MM.1S (cell line): ENCODE results near the gene BCL2.

Experiments used
- DNase-seq: peaks from one replicate; pipeline ENCODE4 v3.0.0-alpha.2; 2015
- H2AFZ ChIP-seq: fragments of 300-600 bp; sonication (generic); 2 replicates; pipeline ENCODE4 v1.6.0; 2016; ENCODE audit warnings: antibody characterized with exemption, low read length
- H3F3A ChIP-seq: fragments of 300-600 bp; sonication (generic); 2 replicates; pipeline ENCODE4 v1.6.1; 2016; ENCODE audit warnings: mild to moderate bottlenecking, antibody characterized with exemption, low read length, moderate library complexity, mixed read lengths; ENCODE audit not compliant: insufficient read depth
- H3K27ac ChIP-seq: fragments of 300-600 bp; sonication (generic); 2 replicates; pipeline ENCODE4 v1.5.1; 2016; ENCODE audit warnings: mild to moderate bottlenecking, low read length
- H3K27me3 ChIP-seq: fragments of 300-600 bp; sonication (generic); replicated peaks from 2 replicates; pipeline ENCODE4 v1.6.0; 2016; ENCODE audit warnings: low read length; ENCODE audit not compliant: insufficient read depth
- H3K36me3 ChIP-seq: fragments of 300-600 bp; sonication (generic); replicated peaks from 2 replicates; pipeline ENCODE4 v1.6.1; 2016; ENCODE audit warnings: mild to moderate bottlenecking, low read length, mixed read lengths; ENCODE audit not compliant: insufficient read depth
- H3K4me1 ChIP-seq: fragments of 300-600 bp; sonication (generic); 2 replicates; pipeline ENCODE4 v1.6.1; 2016; ENCODE audit warnings: low read length, mixed read lengths
- H3K4me2 ChIP-seq: fragments of 300-600 bp; sonication (generic); 2 replicates; pipeline ENCODE4 v1.6.0; 2016; ENCODE audit warnings: low read depth, low read length
- H3K4me3 ChIP-seq: fragments of 300-600 bp; sonication (generic); 2 replicates; pipeline ENCODE4 v1.5.1; 2016; ENCODE audit warnings: low read length, mixed read lengths
- H3K79me2 ChIP-seq: fragments of 300-600 bp; sonication (generic); 2 replicates; pipeline ENCODE4 v1.6.1; 2016; ENCODE audit warnings: mixed run types, low read length, mixed read lengths
- H3K9ac ChIP-seq: fragments of 300-600 bp; sonication (generic); 2 replicates; pipeline ENCODE4 v1.6.1; 2016; ENCODE audit warnings: low read length, mixed read lengths
- H3K9me2 ChIP-seq: fragments of 300-600 bp; sonication (generic); replicated peaks from 2 replicates; pipeline ENCODE4 v1.6.1; 2016; ENCODE audit warnings: mild to moderate bottlenecking, low read length, mixed read lengths; ENCODE audit not compliant: insufficient read depth
- H3K9me3 ChIP-seq: fragments of 300-600 bp; sonication (generic); replicated peaks from 2 replicates; pipeline ENCODE4 v1.6.1; 2016; ENCODE audit warnings: mild to moderate bottlenecking, low read length, mixed read lengths; ENCODE audit not compliant: insufficient read depth
- H4K20me1 ChIP-seq: fragments of 300-600 bp; sonication (generic); 2 replicates; pipeline ENCODE4 v1.6.1; 2016; ENCODE audit warnings: mild to moderate bottlenecking, low read length, moderate library complexity, mixed read lengths; ENCODE audit not compliant: insufficient read depth
- EZH2 ChIP-seq: fragments of 300-600 bp; sonication (generic); optimal IDR thresholded peaks from 2 replicates; pipeline ENCODE3; 2017; ENCODE audit warnings: low read depth, mild to moderate bottlenecking, antibody characterized with exemption, low read length, mixed read lengths
- EZH2phosphoT487 ChIP-seq: fragments of 300-600 bp; sonication (generic); IDR thresholded peaks from 2 replicates; pipeline ENCODE4 v1.6.1; 2018; ENCODE audit warnings: antibody characterized with exemption, low read length
- TF ChIP-seq, protein P1 (sequence below): fragments of 300-600 bp; sonication (generic); IDR thresholded peaks from 2 replicates; pipeline ENCODE4 v1.5.1; 2016; ENCODE audit warnings: antibody characterized with exemption, low read length, mixed read lengths

Gene BCL2

DNA sequence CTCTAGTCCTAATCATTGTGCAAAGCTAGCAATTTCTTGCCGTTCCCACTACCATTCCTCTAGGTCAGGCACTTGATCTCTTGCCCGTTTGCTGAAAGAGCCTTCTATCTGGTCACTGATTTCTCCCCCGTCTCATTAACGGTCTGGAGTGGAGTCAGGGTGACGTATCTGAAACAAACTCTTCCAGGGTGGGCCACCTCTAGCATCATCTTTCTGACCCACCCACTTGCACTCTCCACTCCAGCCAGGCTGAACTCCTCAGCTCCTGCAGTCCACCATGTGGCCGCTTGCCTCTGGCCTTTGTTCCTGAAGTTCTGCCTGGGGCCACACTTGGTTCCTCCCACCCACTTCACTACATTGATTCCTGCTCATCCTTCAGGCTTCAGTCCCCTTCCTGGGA, 13.3 kb downstream of the BCL2 start:
- TF ChIP-seq EZH2 (no peak), EZH2phosphoT487 (no peak)
- TF ChIP-seq, protein P1, sequence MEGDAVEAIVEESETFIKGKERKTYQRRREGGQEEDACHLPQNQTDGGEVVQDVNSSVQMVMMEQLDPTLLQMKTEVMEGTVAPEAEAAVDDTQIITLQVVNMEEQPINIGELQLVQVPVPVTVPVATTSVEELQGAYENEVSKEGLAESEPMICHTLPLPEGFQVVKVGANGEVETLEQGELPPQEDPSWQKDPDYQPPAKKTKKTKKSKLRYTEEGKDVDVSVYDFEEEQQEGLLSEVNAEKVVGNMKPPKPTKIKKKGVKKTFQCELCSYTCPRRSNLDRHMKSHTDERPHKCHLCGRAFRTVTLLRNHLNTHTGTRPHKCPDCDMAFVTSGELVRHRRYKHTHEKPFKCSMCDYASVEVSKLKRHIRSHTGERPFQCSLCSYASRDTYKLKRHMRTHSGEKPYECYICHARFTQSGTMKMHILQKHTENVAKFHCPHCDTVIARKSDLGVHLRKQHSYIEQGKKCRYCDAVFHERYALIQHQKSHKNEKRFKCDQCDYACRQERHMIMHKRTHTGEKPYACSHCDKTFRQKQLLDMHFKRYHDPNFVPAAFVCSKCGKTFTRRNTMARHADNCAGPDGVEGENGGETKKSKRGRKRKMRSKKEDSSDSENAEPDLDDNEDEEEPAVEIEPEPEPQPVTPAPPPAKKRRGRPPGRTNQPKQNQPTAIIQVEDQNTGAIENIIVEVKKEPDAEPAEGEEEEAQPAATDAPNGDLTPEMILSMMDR: no peak
- Histone ChIP-seq H3K36me3 (no peaks in the 10 kb centered on the region), H3K79me2 (peaks cover 98% of the 10 kb centered on the region), H3K27me3 (no peaks in the 10 kb centered on the region), H3K9me3 (no peaks in the 10 kb centered on the region), H3K9me2 (no peaks in the 10 kb centered on the region), H3K9ac (no peak overlapping the region), H3K4me1 (no peaks in the 10 kb centered on the region), H3K4me3 (no peak overlapping the region), H3F3A (0 out of 2 replicates have a peak, but pooled peaks cover 4% of the 10 kb centered on the region), H4K20me1 (0 out of 2 replicates have a peak, but pooled peaks cover 6% of the 10 kb centered on the region), H3K4me2 (no peak overlapping the region), H3K27ac (no peak overlapping the region), H2AFZ (no peak overlapping the region)
- DNase-seq: no peak

DNA sequence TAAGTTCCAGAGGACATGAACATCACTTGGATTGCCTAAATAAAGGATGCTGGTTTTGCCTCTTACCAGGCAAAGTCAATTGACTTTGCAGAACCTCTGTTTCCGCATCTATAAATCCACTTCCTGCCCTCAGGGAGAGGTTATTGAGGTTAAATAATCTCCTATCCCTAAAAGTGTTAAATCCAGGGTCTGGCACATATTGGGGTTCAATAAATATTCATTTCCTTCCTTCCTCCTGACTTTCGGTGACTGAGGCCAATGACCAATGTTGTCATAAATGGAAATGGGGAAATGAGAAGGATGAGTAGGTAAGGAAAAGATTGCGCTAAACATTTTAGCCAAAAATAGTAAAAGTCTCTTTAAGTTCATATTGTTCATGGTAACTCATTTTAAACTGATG, 16.0 kb downstream of the BCL2 start:
- Histone ChIP-seq H2AFZ (no peak overlapping the region), H3F3A (peaks cover 6% of the 10 kb centered on the region; the same call in 1 of the 2 replicates), H3K27ac (no peak overlapping the region), H3K27me3 (no peaks in the 10 kb centered on the region), H3K9ac (no peak overlapping the region), H4K20me1 (0 out of 2 replicates have a peak, but pooled peaks cover 6% of the 10 kb centered on the region), H3K4me1 (no peaks in the 10 kb centered on the region), H3K4me3 (no peak overlapping the region), H3K9me2 (no peaks in the 10 kb centered on the region), H3K9me3 (no peaks in the 10 kb centered on the region), H3K79me2 (peaks cover 100% of the 10 kb centered on the region), H3K36me3 (peaks cover 3% of the 10 kb centered on the region; the same call in 1 of the 2 replicates), H3K4me2 (no peak overlapping the region)
- no peak for DNase-seq
- TF ChIP-seq EZH2 (no peak), EZH2phosphoT487 (no peak)
- TF ChIP-seq, protein P1: no peak

DNA sequence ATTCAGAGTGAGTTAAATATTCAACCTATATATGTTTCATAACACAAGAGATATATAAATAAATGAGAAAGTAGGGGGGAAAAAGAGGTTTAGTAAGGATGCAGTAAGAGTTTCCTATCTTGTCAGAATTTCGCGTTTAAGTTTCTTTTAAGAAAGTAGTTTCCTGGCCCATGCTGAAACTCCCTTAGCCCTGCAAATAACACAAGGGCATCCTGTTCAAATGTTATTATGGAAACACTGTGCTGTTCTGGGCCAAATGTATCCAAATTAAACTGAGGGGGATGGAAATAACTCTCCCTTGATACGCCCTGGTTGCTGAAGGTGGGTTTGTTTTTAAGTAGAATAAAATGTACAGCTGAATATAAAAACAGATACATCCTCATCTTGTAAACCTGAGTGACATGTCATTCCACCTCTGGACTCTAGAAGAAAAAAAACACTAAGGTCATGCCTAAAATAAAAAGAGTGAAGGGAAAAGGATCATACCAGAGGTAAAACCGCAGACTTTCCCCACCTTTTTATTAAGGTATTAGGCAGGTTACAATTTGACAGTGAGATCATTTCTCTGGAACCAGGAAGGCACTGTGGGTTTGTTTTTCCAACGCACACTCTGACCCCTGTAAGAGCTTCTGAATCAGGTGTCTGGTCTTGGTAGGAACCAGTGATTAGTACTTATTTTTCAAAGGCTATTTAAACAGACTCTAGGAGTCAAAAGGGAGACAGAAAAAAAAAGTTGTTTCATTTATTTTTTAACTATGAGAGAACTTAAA, 16.7 kb downstream of the BCL2 start:
- H3K4me2 ChIP-seq: no peak overlapping the region
- no peaks in the 10 kb centered on the region for H3K9me3 ChIP-seq
- H3K9ac ChIP-seq: no peak overlapping the region
- no peak overlapping the region for H3K4me3 ChIP-seq
- no peaks in the 10 kb centered on the region for H4K20me1 ChIP-seq
- no peaks in the 10 kb centered on the region for H3K4me1 ChIP-seq
- H3K36me3 ChIP-seq: peaks cover 4% of the 10 kb centered on the region; the same call in 1 of the 2 replicates
- no peak for DNase-seq
- peaks cover 100% of the 10 kb centered on the region for H3K79me2 ChIP-seq
- H3F3A ChIP-seq: peaks cover 6% of the 10 kb centered on the region; the same call in 1 of the 2 replicates
- H2AFZ ChIP-seq: no peak overlapping the region
- TF ChIP-seq, protein P1: no peak
- TF ChIP-seq EZH2 (no peak), EZH2phosphoT487 (no peak)
- no peak overlapping the region for H3K27ac ChIP-seq
- no peaks in the 10 kb centered on the region for H3K9me2 ChIP-seq
- H3K27me3 ChIP-seq: no peaks in the 10 kb centered on the region
